ENCODE data around the gene KNOP1.

The KNOP1 gene

DNA sequence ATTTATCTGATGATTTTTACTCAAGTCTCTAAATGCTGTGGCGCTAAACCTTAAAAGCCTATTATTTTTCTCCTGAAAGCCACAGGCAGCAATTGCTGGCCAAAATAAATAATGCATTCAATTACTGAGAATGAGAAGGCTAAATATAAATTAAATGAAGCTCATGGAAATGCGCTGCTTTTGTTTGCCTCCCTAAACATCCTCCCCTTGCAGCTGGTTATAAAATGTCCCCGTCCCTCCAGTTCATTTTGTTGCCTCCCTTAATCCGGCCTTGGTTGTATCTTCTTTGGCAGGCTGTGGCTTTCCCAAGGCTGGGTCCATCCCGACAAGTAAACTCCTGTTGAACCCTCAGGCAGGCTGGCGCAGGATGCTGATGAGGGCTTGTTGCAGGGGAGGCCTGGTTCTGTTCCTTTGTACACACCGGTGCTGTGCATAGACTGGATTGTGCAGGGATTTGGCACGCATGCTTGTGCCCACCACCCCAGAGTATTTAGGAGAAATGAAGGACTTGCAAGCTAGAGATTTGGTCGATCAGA, 62.7 kb downstream of the KNOP1 start:
- Histone ChIP-seq H3K27me3 (ENCODE audit: insufficient read depth, low read length, poor library complexity, severe bottlenecking) (no peaks in the 10 kb centered on the region), H3K9ac (ENCODE audit: low read depth, low read length, poor library complexity, severe bottlenecking) (no peak overlapping the region), H3K9me2 (replicated peaks; ENCODE audit: low read depth, low read length) (no peaks in the 10 kb centered on the region), H2AFZ (ENCODE audit: low read length) (no peak overlapping the region), H3K9me3 (ENCODE audit: insufficient read depth, low read depth, low read length) (no peaks in the 10 kb centered on the region), H3K4me3 (ENCODE audit: low read length, poor library complexity, severe bottlenecking) (no peak overlapping the region), H4K20me1 (ENCODE audit: insufficient read depth, low read length, poor library complexity, severe bottlenecking) (no peaks in the 10 kb centered on the region), H3K79me2 (ENCODE audit: insufficient read depth, low read length) (no peaks in the 10 kb centered on the region), H3K36me3 (ENCODE audit: insufficient read depth, low read length) (no peaks in the 10 kb centered on the region), H3K4me1 (ENCODE audit: insufficient read depth, low read length, poor library complexity, severe bottlenecking) (no peaks in the 10 kb centered on the region), H3F3A (ENCODE audit: low read depth) (no peaks in the 10 kb centered on the region), H3K4me2 (ENCODE audit: low read depth, low read length, poor library complexity, severe bottlenecking) (no peak overlapping the region)
- TF ChIP-seq EZH2phosphoT487 (IDR thresholded peaks at IDR 0.05; ENCODE audit: borderline replicate concordance), result no peak
- TF ChIP-seq, protein P1, sequence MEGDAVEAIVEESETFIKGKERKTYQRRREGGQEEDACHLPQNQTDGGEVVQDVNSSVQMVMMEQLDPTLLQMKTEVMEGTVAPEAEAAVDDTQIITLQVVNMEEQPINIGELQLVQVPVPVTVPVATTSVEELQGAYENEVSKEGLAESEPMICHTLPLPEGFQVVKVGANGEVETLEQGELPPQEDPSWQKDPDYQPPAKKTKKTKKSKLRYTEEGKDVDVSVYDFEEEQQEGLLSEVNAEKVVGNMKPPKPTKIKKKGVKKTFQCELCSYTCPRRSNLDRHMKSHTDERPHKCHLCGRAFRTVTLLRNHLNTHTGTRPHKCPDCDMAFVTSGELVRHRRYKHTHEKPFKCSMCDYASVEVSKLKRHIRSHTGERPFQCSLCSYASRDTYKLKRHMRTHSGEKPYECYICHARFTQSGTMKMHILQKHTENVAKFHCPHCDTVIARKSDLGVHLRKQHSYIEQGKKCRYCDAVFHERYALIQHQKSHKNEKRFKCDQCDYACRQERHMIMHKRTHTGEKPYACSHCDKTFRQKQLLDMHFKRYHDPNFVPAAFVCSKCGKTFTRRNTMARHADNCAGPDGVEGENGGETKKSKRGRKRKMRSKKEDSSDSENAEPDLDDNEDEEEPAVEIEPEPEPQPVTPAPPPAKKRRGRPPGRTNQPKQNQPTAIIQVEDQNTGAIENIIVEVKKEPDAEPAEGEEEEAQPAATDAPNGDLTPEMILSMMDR (conservative IDR thresholded peaks at IDR 0.05; ENCODE audit: low read length), result no peak

DNA sequence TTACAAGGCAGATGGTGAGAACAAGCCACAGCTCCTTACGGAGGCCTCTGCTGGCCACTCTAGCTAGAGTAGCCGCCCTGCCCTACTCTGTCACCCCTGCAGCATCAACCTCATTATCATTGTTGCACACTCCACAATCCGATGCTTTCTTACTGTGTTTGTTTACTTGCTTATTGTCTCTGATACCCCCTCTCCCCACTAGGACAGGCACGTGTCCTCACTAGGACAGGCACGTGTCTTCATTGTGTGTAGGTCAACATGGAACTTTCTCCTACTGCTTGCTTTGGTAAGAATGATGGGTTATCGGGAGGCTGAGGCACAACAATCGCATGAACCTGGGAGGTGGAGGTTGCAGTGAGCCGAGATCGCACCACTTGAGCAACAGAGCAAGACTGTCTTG, 63.9 kb downstream of the KNOP1 start:
- no peaks in the 10 kb centered on the region for H3K9me2 ChIP-seq (replicated peaks; ENCODE audit: low read depth, low read length)
- H3K4me1 ChIP-seq (ENCODE audit: insufficient read depth, low read length, poor library complexity, severe bottlenecking), result no peaks in the 10 kb centered on the region
- H4K20me1 ChIP-seq (ENCODE audit: insufficient read depth, low read length, poor library complexity, severe bottlenecking), result no peaks in the 10 kb centered on the region
- TF ChIP-seq EZH2phosphoT487 (IDR thresholded peaks at IDR 0.05; ENCODE audit: borderline replicate concordance), result no peak
- no peaks in the 10 kb centered on the region for H3K36me3 ChIP-seq (ENCODE audit: insufficient read depth, low read length)
- H2AFZ ChIP-seq (ENCODE audit: low read length), result no peak overlapping the region
- H3K4me2 ChIP-seq (ENCODE audit: low read depth, low read length, poor library complexity, severe bottlenecking), result no peak overlapping the region
- no peak overlapping the region for H3K4me3 ChIP-seq (ENCODE audit: low read length, poor library complexity, severe bottlenecking)
- no peaks in the 10 kb centered on the region for H3K27me3 ChIP-seq (ENCODE audit: insufficient read depth, low read length, poor library complexity, severe bottlenecking)
- H3F3A ChIP-seq (ENCODE audit: low read depth), result no peaks in the 10 kb centered on the region
- no peak overlapping the region for H3K9ac ChIP-seq (ENCODE audit: low read depth, low read length, poor library complexity, severe bottlenecking)
- H3K9me3 ChIP-seq (ENCODE audit: insufficient read depth, low read depth, low read length), result no peaks in the 10 kb centered on the region
- no peaks in the 10 kb centered on the region for H3K79me2 ChIP-seq (ENCODE audit: insufficient read depth, low read length)
